GM18508 (cell line): ENCODE results near the gene KDR.

Experiments
- ATAC-seq: cut with Tn5 transposase; IDR thresholded peaks from one replicate; pipeline ENCODE4 v1.9.1; 2021; ENCODE audit warnings: moderate number of reproducible peaks; ENCODE audit not compliant: insufficient read depth, unreplicated experiment

The KDR gene

DNA sequence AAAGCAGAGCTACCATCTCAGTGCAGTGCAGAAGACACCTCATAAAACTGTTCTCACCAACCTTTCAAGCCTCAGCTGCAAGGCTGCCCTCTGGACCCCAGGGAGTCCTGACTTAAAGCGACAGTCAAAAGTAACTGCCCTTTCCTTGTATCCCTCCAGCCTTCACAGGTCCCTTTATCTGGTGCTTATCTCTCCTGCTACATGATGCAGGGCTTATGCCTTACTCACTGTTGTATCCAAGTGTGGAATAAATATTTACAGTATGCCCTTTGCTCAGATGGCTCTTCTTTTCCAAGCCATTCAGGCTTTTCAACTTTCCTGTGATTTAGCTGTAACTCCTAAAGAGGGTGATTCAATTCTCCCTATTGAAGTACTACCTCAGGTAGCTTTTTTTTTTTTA, 92.6 kb downstream of the KDR start:
- ATAC-seq: no peak

DNA sequence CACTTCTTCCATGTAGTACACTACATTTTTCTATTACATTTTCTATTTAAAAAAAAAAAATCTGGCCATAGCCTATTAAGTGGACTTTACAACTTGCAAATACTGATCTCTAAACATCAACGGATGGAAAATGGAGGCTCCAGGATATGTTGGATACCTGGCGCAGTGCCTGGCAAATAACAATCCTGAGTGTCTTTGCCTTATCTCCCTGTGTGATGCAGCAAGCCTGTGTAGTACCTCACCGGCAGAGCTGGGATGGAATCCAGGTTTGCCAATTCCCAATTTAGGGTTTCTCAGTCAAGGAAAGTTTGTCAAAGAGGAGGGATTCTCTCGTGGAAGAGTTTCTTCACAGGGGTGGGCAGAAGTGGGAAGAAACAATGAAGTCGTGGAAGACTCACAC, 93.2 kb downstream of the KDR start:
- no peak for ATAC-seq

DNA sequence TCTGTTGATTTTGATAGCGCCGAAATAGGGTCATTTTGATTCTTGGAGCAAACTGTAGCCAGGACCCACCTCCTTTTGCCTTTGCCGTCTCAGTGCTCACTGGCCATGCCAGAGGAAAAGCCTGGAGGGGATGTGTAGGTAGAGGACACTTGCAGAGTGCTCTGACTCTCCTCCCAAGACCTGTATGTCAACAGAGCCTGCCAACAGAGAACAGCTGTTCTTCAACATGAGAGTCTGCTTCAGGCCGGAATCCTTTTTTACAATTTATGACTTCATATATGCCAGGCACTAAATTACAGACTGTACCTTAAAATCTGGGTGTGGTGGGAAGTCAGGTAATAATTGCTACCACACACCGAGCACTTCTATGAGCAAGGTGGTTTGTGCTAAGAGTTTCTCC, 94.2 kb downstream of the KDR start:
- no peak for ATAC-seq

DNA sequence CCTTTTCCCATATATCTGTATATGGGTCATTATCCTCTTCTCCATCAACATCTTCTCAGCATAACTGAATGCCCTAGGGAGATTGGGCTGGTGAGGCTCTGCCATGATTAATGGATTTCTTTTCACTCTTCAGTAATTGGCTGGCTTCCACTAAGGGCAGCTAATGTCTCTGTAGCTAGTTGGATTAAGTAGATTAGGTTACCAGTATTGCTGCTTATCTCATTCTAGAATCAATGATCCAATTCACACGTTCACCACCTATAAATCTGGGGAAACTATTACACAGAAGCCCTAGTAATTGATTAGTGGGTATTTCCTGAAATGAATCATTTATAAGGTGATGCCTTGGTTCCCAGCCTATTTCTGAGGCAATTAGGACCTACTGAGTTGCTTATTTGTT, 94.8 kb downstream of the KDR start:
- ATAC-seq: no peak

DNA sequence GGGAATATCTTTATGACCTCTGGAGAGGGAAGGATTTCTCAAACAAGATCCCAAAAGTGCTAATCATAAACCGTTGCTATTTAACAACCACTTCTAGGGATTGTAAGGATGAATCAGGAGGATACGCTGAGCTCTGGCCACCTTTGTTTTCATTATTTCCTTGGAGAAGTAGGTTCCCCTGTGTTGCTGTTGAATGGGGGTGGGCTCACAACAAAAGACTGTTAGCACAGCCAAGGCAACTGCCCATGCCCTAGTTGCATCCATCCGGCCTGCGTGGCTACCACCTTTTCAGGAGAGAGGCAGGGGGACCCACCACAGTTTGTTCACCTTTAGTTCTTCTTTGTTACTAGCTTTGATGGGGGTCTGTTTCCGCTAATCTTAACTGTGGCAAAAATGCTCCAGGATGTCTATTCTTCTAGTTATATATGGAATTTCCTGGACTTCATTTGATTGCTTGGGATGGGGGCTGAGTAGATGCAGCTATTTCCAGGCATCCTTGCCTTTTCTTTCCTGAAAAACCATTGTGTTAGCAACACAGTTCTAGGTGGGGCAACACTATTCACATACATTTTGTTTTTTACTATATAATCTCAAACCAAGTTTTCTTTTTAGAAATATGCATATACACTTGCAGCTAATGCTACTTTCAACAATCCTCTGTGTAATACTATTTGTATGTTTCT, 95.4 kb downstream of the KDR start:
- no peak for ATAC-seq

DNA sequence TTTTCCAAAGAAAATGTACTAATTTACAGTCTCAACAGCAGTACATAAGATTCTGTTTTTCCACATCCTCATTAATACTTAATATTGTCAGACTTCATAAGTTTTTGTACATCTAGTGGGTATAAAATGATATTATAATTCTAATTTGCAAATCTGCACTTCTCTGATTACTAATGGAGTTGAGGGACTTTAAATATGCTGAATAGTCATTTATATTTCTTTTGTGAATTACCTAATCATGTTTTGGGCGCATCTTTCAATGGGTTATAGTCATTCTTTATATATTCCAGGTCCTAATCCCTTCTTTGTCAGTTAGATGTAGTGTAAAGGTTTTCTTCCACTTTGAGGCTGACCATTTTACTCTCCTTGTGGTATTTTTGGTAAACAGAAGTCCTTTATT, 96.1 kb downstream of the KDR start:
- no peak for ATAC-seq
